MG63 (cell line): Measurements from ENCODE around the gene XRCC5. TPM values are rescaled to one million over a fixed set of nuclear protein-coding genes. Genes with fewer than 3 reads are reported as not detected.

Experiments
- DNase-seq: peaks from one replicate; pipeline ENCODE4 v3.0.0-alpha.2; 2020
- H3K27me3 ChIP-seq: fragments of 250-450 bp; sonication (Bioruptor Pico); 2 replicates; pipeline ENCODE4 v1.5.1; 2020; ENCODE audit warnings: mild to moderate bottlenecking, moderate library complexity
- H3K36me3 ChIP-seq: fragments of 250-450 bp; sonication (Bioruptor Pico); 2 replicates; pipeline ENCODE4 v1.5.1; 2020; ENCODE audit warnings: mild to moderate bottlenecking, moderate library complexity
- H3K4me3 ChIP-seq: fragments of 250-450 bp; sonication (Bioruptor Pico); 2 replicates; pipeline ENCODE4 v1.5.1; 2020; ENCODE audit warnings: mild to moderate bottlenecking, moderate library complexity
- H3K9me3 ChIP-seq: fragments of 250-450 bp; sonication (Bioruptor Pico); 2 replicates; pipeline ENCODE4 v1.5.1; 2020; ENCODE audit warnings: mild to moderate bottlenecking, moderate library complexity
- total RNA-seq: library from RNA; depleted of rRNA; stranded (reverse); fragments of >200 nt; shearing (Covaris generic); gene quantifications from 2 replicates; pipeline ENCODE4 v1.2.3, GENCODE V29; 2014; ENCODE audit warnings: low replicate concordance

XRCC5 gene
- total RNA-seq, 1 experiment from 2014 or later = 313 TPM

DNA sequence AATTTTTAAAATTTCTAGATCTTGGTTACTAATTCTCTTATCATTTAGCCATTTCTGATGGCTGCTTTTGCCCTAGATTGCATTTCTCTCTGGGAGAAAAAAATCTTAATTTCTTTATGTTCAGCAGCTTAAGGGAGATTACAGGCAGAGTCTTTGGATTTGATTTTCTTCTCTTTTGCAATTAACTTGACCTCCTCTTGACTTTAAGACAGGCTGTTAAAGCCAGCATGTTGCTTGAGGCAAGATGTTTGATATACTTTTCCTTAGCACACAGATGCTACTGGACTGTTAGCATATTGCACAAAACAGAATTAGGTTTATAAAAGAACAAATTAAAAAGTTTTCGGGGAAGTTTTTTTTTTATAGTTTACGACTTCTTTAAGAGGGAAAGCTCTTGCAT lies 50.0 kb downstream of the XRCC5 start:
- Histone ChIP-seq H3K9me3 (no peaks in the 10 kb centered on the region), H3K4me3 (no peak overlapping the region), H3K27me3 (no peaks in the 10 kb centered on the region), H3K36me3 (peaks cover 85% of the 10 kb centered on the region)
- DNase-seq = no peak

DNA sequence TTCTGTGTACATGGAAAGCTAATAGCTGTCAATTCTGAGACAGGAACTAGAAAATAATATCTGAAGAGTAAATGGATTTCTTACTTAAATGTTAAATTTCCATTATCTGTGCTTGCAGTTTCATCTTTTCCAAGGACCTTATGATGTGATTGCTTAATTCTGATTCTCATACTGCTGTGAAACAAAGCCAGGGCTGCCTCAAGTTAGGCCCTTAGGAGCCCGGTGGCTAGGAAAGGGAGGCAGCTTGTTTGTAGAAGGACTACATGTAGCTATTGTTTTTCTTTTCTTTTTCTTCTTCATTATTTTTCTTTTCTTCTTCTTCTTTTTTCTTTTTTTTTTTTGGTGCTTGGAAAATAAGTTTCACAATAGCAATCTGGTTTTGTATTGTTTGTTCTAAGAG lies 50.5 kb downstream of the XRCC5 start:
- Histone ChIP-seq H3K9me3 (no peaks in the 10 kb centered on the region), H3K27me3 (no peaks in the 10 kb centered on the region), H3K36me3 (peaks cover 85% of the 10 kb centered on the region), H3K4me3 (no peak overlapping the region)
- DNase-seq = no peak

DNA sequence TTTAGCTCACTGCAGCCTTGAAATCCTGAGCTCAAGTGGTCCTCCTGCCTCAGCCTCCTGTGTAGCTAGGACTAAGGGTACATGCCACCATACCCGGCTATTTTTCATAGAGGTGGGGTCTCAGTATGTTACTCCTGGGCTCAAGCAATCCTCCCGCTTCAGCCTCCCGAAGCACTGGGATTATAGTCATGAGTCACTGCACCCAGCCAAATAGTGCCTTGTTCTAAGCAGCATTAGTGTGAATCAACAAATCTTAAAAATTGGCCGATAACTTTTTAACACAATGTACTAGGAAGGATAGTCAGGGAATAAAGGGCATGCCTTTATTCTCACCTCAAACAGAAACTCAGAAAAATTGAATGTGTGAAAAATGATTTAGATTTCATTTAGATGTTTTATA lies 51.6 kb downstream of the XRCC5 start:
- DNase-seq = no peak
- no peak overlapping the region for H3K4me3 ChIP-seq
- no peaks in the 10 kb centered on the region for H3K27me3 ChIP-seq
- H3K36me3 ChIP-seq = peaks cover 87% of the 10 kb centered on the region
- no peaks in the 10 kb centered on the region for H3K9me3 ChIP-seq

DNA sequence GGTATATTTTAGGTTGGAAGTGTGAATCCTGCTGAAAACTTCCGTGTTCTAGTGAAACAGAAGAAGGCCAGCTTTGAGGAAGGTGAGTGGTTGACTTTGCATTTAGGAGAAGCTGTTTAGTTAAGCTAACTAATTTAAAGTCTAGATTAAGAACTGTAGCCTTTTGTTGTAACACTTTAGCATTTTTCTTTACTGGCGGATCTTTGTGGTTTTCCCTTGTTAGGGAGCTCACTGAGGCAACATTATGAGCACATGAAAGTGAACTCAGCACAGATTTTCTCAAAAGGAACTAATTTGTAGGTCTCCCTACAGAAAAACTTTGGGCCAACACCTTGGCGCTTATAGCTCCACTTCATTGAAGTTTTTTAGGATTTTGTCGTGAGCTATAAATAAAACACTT lies 52.8 kb downstream of the XRCC5 start:
- Histone ChIP-seq H3K9me3 (no peaks in the 10 kb centered on the region), H3K27me3 (no peaks in the 10 kb centered on the region), H3K36me3 (peaks cover 88% of the 10 kb centered on the region), H3K4me3 (no peak overlapping the region)
- no peak for DNase-seq

DNA sequence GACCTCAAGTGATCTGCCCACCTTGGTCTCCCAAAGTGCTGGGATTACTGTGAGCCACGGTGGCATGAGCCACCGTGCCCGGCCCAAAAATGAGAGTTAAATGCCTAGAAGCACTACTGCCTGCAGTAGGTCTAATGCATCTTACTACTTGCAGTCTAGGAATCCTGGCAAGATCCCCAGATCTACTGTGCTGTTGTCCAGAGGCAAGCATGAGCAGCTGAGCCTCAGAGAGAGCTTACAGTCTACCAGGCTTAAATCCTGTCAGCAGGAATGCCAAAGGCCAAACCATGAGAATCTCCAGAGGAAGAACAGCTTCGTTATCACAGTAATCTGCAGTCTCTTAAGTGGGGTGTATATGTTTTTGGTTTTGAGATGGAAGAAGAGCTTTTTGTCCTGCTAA lies 54.4 kb downstream of the XRCC5 start:
- no peak overlapping the region for H3K4me3 ChIP-seq
- H3K36me3 ChIP-seq = peaks cover 94% of the 10 kb centered on the region
- no peaks in the 10 kb centered on the region for H3K9me3 ChIP-seq
- H3K27me3 ChIP-seq = no peaks in the 10 kb centered on the region
- no peak for DNase-seq

DNA sequence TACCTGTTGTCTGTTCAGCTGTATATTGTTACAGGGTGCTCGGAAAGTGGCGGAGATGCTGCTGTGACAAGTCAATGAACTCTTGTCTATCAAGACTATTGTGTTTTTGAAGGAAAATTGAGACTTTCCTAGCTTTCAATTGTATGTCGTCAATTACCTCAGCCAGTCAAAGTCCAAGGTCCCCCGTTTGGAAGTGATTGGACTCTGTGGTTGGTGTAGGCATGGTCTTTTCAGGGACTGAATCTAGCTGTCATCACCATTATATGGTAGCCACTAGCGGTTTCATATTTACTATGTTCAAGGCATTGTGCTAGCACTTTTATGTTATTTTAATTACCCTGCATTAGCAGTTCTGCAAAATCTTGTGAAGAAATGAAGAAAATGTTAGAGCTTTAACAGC lies 54.9 kb downstream of the XRCC5 start:
- H3K27me3 ChIP-seq = no peaks in the 10 kb centered on the region
- DNase-seq = no peak
- peaks cover 97% of the 10 kb centered on the region for H3K36me3 ChIP-seq
- no peaks in the 10 kb centered on the region for H3K9me3 ChIP-seq
- H3K4me3 ChIP-seq = no peak overlapping the region

DNA sequence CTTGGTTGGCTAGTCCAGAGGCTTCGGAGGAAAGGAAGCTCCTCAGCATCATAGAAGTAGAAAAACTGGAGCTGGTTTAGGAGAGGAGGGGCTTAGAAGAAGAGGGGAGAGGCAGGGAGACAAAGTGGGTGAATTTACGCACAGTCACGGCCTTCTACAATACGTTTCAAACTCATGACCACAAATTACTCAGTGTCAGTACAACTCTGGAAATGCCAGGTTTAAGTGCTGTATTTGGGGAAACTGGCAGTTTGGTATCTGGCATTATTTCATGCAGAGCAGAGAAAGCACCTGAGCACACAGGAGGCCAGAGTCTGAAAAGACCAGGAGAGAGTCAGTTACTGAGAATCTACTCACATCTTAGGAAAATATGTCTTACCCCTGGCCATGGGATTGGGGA lies 55.4 kb downstream of the XRCC5 start:
- peaks cover 97% of the 10 kb centered on the region for H3K36me3 ChIP-seq
- no peaks in the 10 kb centered on the region for H3K9me3 ChIP-seq
- H3K4me3 ChIP-seq = no peak overlapping the region
- no peaks in the 10 kb centered on the region for H3K27me3 ChIP-seq
- DNase-seq = no peak

DNA sequence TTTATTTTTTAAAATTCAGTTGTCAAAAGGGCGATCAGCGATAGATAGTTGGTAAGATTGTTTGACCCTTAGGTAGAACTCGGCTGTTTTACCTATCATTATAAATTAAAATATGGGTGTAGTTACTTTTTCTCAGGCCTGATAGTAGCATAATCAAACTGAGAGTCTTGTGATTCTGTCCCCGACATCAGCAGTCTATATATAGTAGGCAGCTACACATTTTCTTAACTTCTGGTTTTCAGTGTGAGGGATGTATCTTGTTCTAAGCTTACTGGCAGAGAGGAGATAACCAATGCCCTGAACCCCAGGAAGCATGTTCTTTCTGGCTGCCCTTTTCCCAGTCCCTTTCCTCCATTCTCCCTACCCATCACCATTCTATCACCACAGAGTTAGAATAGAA lies 56.6 kb downstream of the XRCC5 start:
- Histone ChIP-seq H3K9me3 (no peaks in the 10 kb centered on the region), H3K36me3 (peaks cover 93% of the 10 kb centered on the region), H3K4me3 (no peak overlapping the region), H3K27me3 (no peaks in the 10 kb centered on the region)
- no peak for DNase-seq

DNA sequence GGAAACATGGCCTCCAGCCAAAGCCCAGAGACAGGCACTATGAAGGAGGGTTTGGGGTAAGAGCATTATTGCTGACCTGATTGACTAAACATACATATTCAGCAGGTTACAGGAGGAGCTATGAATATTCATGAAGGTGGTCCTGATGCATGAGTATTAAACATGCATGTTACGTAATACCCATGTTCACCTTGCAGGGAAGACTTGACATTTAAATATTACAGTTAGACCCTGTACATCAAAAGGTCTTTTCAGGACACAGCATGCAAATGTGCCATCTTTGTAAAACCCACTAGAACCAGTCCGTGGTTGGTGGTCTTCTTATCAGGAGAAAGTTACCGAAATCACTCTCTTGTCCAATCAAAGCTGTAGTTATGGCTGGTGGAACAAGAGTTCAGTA lies 59.9 kb downstream of the XRCC5 start:
- Histone ChIP-seq H3K9me3 (no peaks in the 10 kb centered on the region), H3K27me3 (no peaks in the 10 kb centered on the region), H3K36me3 (peaks cover 82% of the 10 kb centered on the region), H3K4me3 (no peak overlapping the region)
- DNase-seq = no peak

DNA sequence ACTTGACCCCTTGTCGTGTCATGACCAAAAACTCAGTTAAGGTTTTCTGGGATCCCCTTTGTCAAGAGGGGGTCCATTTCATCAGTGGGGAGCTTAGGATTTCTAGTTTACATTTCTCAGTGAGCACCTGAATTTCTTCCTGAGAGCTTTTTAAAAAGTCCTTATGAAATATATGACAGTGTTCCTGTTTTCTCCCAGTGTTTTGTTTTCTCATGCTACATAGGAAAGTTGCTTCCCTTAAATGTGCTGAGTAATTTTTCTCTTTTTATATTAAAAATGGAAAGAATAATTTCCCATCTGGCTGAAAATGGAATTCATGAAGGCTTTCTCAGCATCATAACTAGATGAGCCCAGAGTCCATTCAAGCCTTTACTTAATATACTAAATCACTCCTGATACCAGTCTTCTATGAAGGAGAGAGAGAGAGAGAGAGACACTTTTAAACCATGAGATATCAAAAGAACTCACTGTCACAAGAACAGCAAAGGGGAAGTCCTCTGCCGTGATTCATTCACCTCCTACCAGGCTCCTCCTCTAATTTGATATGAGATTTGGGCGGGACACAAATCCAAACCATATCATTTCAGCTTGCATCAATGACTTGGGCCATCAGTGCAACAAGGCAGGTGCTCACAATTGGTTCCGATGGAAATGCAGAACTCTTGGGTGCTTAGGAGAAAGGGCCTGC lies 61.1 kb downstream of the XRCC5 start:
- Histone ChIP-seq H3K9me3 (no peaks in the 10 kb centered on the region), H3K36me3 (peaks cover 79% of the 10 kb centered on the region), H3K4me3 (no peak overlapping the region), H3K27me3 (no peaks in the 10 kb centered on the region)
- no peak for DNase-seq

DNA sequence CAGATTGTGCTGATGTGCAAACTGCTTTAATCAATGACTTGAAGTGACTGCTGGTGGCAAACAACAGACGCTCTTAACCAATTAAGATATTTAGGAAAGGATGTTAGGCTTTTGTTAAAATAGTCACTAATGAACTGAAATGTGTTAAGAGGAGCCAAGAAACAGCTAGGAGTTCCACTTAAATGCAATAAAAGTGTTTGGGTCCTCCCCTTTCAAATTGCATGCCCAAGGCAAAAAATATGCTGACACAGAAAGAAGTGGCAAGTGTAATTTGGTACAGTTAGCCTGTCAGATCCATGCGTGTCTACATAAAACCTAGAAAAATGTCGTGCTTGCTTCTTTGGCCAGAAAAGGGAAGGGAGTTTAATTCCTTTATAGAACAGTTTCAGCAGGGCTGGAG lies 61.9 kb downstream of the XRCC5 start:
- peaks cover 81% of the 10 kb centered on the region for H3K36me3 ChIP-seq

DNA sequence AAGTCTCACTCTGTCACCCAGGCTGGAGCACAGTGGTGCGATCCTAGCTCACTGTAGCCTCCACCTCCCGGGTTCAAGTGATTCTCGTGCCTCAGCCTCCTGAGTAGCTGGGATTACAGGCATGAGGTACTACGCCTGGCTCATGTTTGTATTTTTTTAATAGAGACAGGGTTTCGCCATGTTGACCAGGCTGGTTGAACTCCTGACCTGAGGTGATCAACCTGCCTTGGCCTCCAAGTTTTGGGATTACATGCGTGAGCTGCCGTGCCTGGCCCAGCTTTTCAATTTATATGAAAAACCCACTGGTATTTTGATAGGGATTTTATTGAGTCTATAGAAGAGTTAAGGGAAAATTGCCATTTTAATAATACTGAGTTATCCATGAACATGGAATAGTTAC lies 63.3 kb downstream of the XRCC5 start:
- H3K9me3 ChIP-seq = no peaks in the 10 kb centered on the region
- peaks cover 76% of the 10 kb centered on the region for H3K36me3 ChIP-seq
- DNase-seq = no peak
- no peak overlapping the region for H3K4me3 ChIP-seq
- no peaks in the 10 kb centered on the region for H3K27me3 ChIP-seq

More for the DNA sequence above, 61.9 kb downstream of the XRCC5 start:
- no peaks in the 10 kb centered on the region for H3K27me3 ChIP-seq
- no peak overlapping the region for H3K4me3 ChIP-seq
- no peak for DNase-seq
- H3K9me3 ChIP-seq = no peaks in the 10 kb centered on the region

DNA sequence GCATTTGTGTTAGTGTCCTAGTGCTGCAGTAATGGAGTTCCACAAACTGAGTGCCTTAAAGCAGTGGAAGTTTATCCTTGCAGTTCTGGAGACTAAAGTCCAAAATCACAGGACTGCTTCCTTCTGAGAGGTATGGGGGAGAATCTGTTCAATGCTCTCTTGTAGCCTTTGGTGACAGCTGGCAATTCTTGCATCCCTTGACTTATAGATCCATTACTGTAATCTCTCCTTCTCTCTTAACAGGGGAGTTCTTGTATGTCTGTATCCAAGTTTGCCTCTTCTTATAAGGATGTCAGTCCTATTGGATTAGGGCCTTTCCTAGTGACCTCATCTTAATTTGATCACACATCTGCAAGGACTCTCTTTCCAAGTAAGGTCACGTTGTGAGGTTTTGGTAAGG lies 69.9 kb downstream of the XRCC5 start:
- H3K4me3 ChIP-seq = no peak overlapping the region
- H3K36me3 ChIP-seq = peaks cover 84% of the 10 kb centered on the region
- H3K27me3 ChIP-seq = no peaks in the 10 kb centered on the region
- H3K9me3 ChIP-seq = no peaks in the 10 kb centered on the region
- no peak for DNase-seq

DNA sequence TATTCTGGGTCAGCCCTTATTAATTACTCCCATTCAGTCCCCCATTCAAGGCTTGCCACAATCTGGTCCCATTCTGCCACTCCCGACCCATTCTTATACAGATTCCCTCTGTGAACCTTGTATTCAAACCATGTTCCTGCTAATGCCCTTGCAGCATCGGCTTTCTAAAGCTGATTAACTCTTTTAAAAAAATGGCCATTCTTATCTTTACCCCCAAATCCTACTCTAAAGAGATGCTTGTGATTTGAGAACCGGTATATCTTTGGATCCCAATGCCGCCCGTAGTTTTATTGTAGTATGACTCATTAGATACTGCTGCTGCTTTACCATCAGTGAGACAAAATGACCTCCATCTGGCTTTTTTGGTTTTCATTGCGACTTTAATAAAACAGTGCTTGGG lies 72.2 kb downstream of the XRCC5 start:
- no peak for DNase-seq
- no peaks in the 10 kb centered on the region for H3K27me3 ChIP-seq
- no peak overlapping the region for H3K4me3 ChIP-seq
- H3K9me3 ChIP-seq = no peaks in the 10 kb centered on the region
- peaks cover 79% of the 10 kb centered on the region for H3K36me3 ChIP-seq

DNA sequence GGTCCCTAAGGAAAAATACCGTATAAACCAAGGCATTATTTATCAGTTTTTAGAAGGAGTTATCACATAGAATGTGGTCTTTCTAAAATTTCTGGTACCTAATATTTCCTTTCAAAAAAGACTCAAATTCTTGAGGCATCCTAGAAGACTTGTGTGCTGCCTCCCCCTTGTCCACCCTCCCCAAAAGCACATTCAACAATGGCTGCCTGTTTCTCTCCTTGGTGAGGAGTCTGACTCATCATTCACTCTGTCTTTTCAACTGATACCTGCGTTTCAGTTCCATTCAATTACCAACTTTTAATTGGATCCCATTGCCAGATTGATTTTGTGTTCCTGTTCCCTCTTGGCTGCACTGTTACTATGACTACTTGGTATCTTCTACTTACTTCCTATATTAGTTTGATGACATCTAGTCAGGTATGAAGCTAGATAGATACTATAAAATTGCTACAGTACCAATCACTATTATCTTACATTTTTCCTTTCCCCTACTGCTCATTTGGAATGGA lies 72.9 kb downstream of the XRCC5 start:
- Histone ChIP-seq H3K9me3 (no peaks in the 10 kb centered on the region), H3K4me3 (no peak overlapping the region), H3K36me3 (peaks cover 84% of the 10 kb centered on the region), H3K27me3 (no peaks in the 10 kb centered on the region)
- no peak for DNase-seq

DNA sequence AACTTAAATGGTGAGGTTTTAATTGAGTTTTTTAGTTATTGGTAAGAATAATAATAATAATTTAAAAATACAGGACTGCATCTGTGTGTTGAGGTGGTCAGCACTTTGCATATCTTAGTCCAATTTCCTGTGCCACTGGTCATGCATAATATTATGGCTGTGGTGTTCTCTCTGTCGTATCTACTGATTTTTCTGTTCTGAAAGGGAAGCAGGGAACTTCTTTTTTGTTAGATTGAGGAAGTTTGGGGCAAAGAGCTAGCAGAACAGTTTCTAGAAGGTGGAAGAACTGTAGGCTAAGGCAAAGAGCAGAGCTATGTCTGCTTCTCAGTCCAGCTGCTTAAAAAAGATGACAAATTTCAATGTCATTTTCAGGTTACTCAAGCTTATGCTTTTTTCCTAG lies 74.3 kb downstream of the XRCC5 start:
- peaks cover 73% of the 10 kb centered on the region for H3K36me3 ChIP-seq
- no peaks in the 10 kb centered on the region for H3K27me3 ChIP-seq
- DNase-seq = no peak
- H3K9me3 ChIP-seq = no peaks in the 10 kb centered on the region
- no peak overlapping the region for H3K4me3 ChIP-seq

DNA sequence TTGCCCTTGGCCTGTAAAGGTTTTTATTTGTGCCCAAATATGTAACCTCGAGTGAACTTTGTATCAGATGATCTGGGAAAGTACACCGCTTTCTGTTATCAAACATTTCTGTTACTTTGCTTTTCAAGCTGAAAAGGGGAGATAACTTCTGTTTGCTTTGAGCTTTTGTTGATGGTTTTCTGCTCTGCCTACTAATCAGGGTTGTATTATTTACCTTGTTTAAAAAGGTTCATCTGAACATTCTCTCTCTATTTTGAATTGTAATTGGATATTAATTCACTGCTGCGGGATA lies 79.4 kb downstream of the XRCC5 start:
- Histone ChIP-seq H3K4me3 (no peak overlapping the region), H3K27me3 (no peaks in the 10 kb centered on the region), H3K36me3 (peaks cover 60% of the 10 kb centered on the region), H3K9me3 (no peaks in the 10 kb centered on the region)
- DNase-seq = no peak

DNA sequence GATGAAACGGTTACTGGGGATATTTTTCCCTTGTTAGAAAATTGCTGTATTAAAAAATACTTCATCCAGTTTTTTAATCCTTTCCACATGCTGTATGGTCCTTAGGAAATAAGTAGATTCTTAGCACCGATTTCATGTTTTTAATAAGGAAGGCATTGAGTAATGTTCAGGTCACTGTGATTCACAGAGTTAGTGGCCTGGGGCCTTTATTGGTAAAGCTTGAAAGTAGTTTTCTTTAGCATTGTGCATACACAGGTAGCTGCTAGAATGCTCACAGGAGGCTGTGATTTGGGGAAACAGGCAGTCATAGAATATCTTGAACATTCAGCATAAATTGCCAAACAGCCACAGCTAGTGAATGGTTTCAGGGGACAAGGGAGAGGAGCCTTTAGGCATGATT lies 79.8 kb downstream of the XRCC5 start:
- no peak for DNase-seq
- no peak overlapping the region for H3K4me3 ChIP-seq
- no peaks in the 10 kb centered on the region for H3K27me3 ChIP-seq
- H3K36me3 ChIP-seq = peaks cover 61% of the 10 kb centered on the region
- H3K9me3 ChIP-seq = no peaks in the 10 kb centered on the region

DNA sequence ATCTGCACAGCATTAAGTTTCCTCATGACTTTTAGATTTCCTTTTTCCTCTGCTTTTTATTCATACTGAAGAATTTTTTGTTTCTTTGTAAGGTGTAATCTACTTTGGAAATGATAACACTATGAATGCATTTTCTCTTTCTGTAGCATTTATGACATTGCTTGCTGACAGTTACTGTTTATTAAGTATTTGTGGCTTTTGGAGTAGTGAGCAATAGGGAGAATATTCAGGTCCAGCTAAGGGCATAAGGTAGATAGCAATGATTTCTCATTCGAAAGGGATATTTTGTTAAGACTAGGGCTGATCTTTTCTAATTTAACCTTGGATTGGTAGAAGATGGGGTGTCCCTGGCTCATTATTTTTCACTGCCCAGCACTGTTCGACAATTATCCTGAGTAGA lies 80.3 kb downstream of the XRCC5 start:
- H3K27me3 ChIP-seq = no peaks in the 10 kb centered on the region
- H3K4me3 ChIP-seq = no peak overlapping the region
- DNase-seq = no peak
- peaks cover 62% of the 10 kb centered on the region for H3K36me3 ChIP-seq
- H3K9me3 ChIP-seq = no peaks in the 10 kb centered on the region
